Neural crest cell (in vitro differentiated cells): ENCODE measurements around the gene SHROOM3. TPM values are rescaled to one million over a fixed set of nuclear protein-coding genes. Genes with fewer than 3 reads are reported as not detected.
"Not testable (repeated sequence)": the region's sequence is repeated elsewhere in the genome, so short reads cannot be mapped to it uniquely, and the experiment has no call there.

Experiments used
- DNase-seq: peaks from one replicate; pipeline ENCODE4 v3.0.0; 2021; ENCODE audit warnings: low read depth, mixed read lengths, low spot score
- H3K27ac Mint-ChIP-seq: one replicate; pipeline ENCODE4 v1.8.0; 2021; ENCODE audit warnings: mild to moderate bottlenecking, mixed read lengths; ENCODE audit not compliant: unreplicated experiment
- H3K27me3 Mint-ChIP-seq: 2 replicates; pipeline ENCODE4 v1.8.0; 2021; ENCODE audit warnings: low read depth, mild to moderate bottlenecking, mixed read lengths
- H3K36me3 Mint-ChIP-seq: 2 replicates; pipeline ENCODE4 v1.8.0; 2021; ENCODE audit warnings: low read depth, mild to moderate bottlenecking, mixed read lengths
- H3K4me1 Mint-ChIP-seq: 2 replicates; pipeline ENCODE4 v1.8.0; 2021; ENCODE audit warnings: mixed read lengths
- H3K4me3 Mint-ChIP-seq: one replicate; pipeline ENCODE4 v1.8.0; 2021; ENCODE audit warnings: mild to moderate bottlenecking, mixed read lengths
- H3K9me3 Mint-ChIP-seq: 2 replicates; pipeline ENCODE4 v1.8.0; 2021; ENCODE audit warnings: mixed read lengths
- total RNA-seq: library from RNA; stranded (reverse); gene quantifications from 2 replicates; pipeline ENCODE4 v1.2.1, GENCODE V29; 2021
- TF ChIP-seq, protein P1 (sequence below): fragments of 200-600 bp; sonication (generic); conservative IDR thresholded peaks from 2 replicates; pipeline ENCODE4 v1.5.0; 2021; ENCODE audit warnings: antibody characterized with exemption, mild to moderate bottlenecking

Gene SHROOM3
- total RNA-seq, 1 donor from 2014 or later = 40.1 TPM

DNA sequence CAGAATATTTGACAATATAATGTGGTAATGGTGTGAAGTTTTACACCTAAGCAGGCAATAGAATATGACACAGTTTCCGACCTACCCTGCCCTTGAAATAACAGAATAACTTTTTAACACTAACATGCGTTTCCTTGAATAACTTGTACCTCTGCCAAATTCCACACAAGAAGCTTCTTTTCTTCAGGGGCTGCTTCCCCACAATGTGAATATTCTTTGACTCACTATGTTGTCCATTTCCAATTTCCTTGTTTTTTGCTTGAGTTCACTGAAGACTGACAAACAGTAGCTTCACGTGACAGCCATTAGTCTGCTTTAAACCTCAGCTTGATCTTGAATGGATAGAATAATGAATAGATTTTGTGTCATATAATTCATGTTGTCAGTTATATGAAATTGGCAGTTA, 14.3 kb downstream of the SHROOM3 start:
- peaks cover 7% of the 10 kb centered on the region for H3K36me3 Mint-ChIP-seq
- H3K9me3 Mint-ChIP-seq = peaks cover 4% of the 10 kb centered on the region
- peak overlapping the region; percentile 7 for H3K27ac Mint-ChIP-seq
- peak overlapping the region; percentile 27 for H3K4me3 Mint-ChIP-seq
- DNase-seq = no peak
- H3K27me3 Mint-ChIP-seq = no peaks in the 10 kb centered on the region
- H3K4me1 Mint-ChIP-seq = peaks cover 71% of the 10 kb centered on the region
- TF ChIP-seq, protein P1, sequence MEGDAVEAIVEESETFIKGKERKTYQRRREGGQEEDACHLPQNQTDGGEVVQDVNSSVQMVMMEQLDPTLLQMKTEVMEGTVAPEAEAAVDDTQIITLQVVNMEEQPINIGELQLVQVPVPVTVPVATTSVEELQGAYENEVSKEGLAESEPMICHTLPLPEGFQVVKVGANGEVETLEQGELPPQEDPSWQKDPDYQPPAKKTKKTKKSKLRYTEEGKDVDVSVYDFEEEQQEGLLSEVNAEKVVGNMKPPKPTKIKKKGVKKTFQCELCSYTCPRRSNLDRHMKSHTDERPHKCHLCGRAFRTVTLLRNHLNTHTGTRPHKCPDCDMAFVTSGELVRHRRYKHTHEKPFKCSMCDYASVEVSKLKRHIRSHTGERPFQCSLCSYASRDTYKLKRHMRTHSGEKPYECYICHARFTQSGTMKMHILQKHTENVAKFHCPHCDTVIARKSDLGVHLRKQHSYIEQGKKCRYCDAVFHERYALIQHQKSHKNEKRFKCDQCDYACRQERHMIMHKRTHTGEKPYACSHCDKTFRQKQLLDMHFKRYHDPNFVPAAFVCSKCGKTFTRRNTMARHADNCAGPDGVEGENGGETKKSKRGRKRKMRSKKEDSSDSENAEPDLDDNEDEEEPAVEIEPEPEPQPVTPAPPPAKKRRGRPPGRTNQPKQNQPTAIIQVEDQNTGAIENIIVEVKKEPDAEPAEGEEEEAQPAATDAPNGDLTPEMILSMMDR = no peak

- H3K4me3 Mint-ChIP-seq = no peak overlapping the region
- H3K36me3 Mint-ChIP-seq = peaks cover 7% of the 10 kb centered on the region
- DNase-seq = no peak
- peaks cover 4% of the 10 kb centered on the region for H3K9me3 Mint-ChIP-seq
- peak overlapping the region; percentile 81 for H3K27ac Mint-ChIP-seq
- TF ChIP-seq, protein P1 = no peak
- H3K4me1 Mint-ChIP-seq = peaks cover 73% of the 10 kb centered on the region
- H3K27me3 Mint-ChIP-seq = no peaks in the 10 kb centered on the region
Measured at GRCh38 chr4:76449833-76450232, 14.8 kb downstream of the SHROOM3 start.

DNA sequence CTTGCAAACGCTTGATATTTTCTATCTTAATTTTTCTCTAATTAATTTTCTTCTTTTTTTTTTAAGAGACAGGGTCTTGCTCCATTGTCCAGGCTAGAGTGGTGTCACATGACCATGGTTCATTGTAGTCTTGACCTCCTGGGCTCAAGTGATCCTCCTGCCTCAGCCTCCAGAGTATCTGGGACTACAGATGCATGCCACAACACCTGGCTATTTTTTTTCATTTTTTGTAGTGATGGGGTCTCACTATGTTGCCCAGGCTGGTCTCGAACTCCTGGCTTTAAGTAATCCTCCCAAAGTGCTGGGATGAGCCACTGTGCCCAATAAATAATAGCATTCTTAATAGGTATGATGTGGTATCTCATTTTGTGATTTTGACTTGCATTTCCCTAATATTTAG, 18.2 kb downstream of the SHROOM3 start:
- H3K36me3 Mint-ChIP-seq = peaks cover 2% of the 10 kb centered on the region
- no peak for DNase-seq
- TF ChIP-seq, protein P1 = no peak
- H3K27ac Mint-ChIP-seq = no peak overlapping the region
- no peaks in the 10 kb centered on the region for H3K9me3 Mint-ChIP-seq
- no peak overlapping the region for H3K4me3 Mint-ChIP-seq
- H3K4me1 Mint-ChIP-seq = peaks cover 62% of the 10 kb centered on the region
- H3K27me3 Mint-ChIP-seq = no peaks in the 10 kb centered on the region

GRCh38 chr4:76454073-76454472, 19.0 kb downstream of the SHROOM3 start:
- not testable (repeated sequence) for H3K4me3 Mint-ChIP-seq, H3K36me3 Mint-ChIP-seq, H3K27ac Mint-ChIP-seq, DNase-seq, H3K9me3 Mint-ChIP-seq, H3K27me3 Mint-ChIP-seq
- H3K4me1 Mint-ChIP-seq = peaks cover 62% of the 10 kb centered on the region

DNA sequence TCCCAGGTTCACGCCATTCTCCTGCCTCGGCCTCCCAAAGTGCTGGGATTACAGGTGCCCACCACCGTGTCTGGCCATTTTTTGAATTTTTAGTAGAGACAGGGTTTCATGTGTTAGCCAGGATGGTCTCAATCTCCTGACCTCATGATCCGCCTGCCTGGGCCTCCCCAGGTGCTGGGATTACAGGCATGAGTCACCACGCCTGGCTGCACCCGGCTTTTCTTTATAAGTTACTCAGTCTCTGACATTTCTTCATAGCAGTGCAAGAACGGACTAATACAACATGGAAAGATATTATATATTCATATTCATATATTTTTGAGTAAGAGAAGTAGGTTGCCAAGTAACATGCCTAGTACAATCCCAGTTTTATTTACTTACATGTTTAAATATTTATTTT, 22.9 kb downstream of the SHROOM3 start:
- H3K4me1 Mint-ChIP-seq = peaks cover 60% of the 10 kb centered on the region
- H3K27ac Mint-ChIP-seq = peak overlapping the region; percentile 50
- TF ChIP-seq, protein P1 = no peak
- H3K27me3 Mint-ChIP-seq = no peaks in the 10 kb centered on the region
- peak overlapping the region; percentile 70 for H3K4me3 Mint-ChIP-seq
- peaks cover 3% of the 10 kb centered on the region for H3K9me3 Mint-ChIP-seq
- no peak for DNase-seq
- peaks cover 5% of the 10 kb centered on the region for H3K36me3 Mint-ChIP-seq

GRCh38 chr4:76458297-76458696, 23.3 kb downstream of the SHROOM3 start:
- Mint-ChIP-seq H3K4me3 (peak overlapping the region; percentile 73), H3K9me3 (peaks cover 7% of the 10 kb centered on the region), H3K4me1 (peaks cover 60% of the 10 kb centered on the region), H3K27ac (peak overlapping the region; percentile 100), H3K27me3 (no peaks in the 10 kb centered on the region), H3K36me3 (peaks cover 10% of the 10 kb centered on the region)
- TF ChIP-seq, protein P1 = no peak
- no peak for DNase-seq
